IMR-90 (cell line): ENCODE results near the gene RBFOX1.

Experiments
- BHLHE40 ChIP-seq: fragments of 150-350 bp; IDR thresholded peaks from 2 replicates; pipeline ENCODE4 v1.6.1; 2016; ENCODE audit warnings: mild to moderate bottlenecking, low read depth, low read length
- CEBPB ChIP-seq: IDR thresholded peaks from 2 replicates; pipeline ENCODE4 v1.6.1; 2012; ENCODE audit warnings: low read depth, low read length, improper control_type of control experiment
- CHD1 ChIP-seq: IDR thresholded peaks from 2 replicates; pipeline ENCODE4 v1.6.1; 2012; ENCODE audit warnings: low read depth, low read length, improper control_type of control experiment
- MAFK ChIP-seq: IDR thresholded peaks from 2 replicates; pipeline ENCODE4 v1.6.1; 2012; ENCODE audit warnings: low read depth, low read length, improper control_type of control experiment
- MAZ ChIP-seq: IDR thresholded peaks from 2 replicates; pipeline ENCODE4 v1.6.1; 2012; ENCODE audit warnings: low read depth, mild to moderate bottlenecking, low read length, improper control_type of control experiment, moderate library complexity, borderline replicate concordance
- MXI1 ChIP-seq: IDR thresholded peaks from 2 replicates; pipeline ENCODE4 v1.6.1; 2012; ENCODE audit warnings: low read depth, mild to moderate bottlenecking, low read length, moderate library complexity, borderline replicate concordance
- POLR2A ChIP-seq: IDR thresholded peaks from 2 replicates; pipeline ENCODE4 v1.6.1; 2012; ENCODE audit warnings: mild to moderate bottlenecking, low read depth, low read length
- RAD21 ChIP-seq: IDR thresholded peaks from 2 replicates; pipeline ENCODE4 v1.6.1; 2012; ENCODE audit warnings: low read length, improper control_type of control experiment
- RCOR1 ChIP-seq: IDR thresholded peaks from 2 replicates; pipeline ENCODE4 v1.6.1; 2012; ENCODE audit warnings: mild to moderate bottlenecking, low read length, improper control_type of control experiment; ENCODE audit not compliant: insufficient replicate concordance
- RFX5 ChIP-seq: IDR thresholded peaks from 2 replicates; pipeline ENCODE4 v1.8.0; 2012; ENCODE audit warnings: low read depth, mild to moderate bottlenecking, low read length, moderate library complexity
- TF ChIP-seq, protein P1 (sequence below): conservative IDR thresholded peaks from 2 replicates; pipeline ENCODE4 v1.5.1; 2012; ENCODE audit warnings: mild to moderate bottlenecking, low read depth, low read length, improper control_type of control experiment

DNA sequence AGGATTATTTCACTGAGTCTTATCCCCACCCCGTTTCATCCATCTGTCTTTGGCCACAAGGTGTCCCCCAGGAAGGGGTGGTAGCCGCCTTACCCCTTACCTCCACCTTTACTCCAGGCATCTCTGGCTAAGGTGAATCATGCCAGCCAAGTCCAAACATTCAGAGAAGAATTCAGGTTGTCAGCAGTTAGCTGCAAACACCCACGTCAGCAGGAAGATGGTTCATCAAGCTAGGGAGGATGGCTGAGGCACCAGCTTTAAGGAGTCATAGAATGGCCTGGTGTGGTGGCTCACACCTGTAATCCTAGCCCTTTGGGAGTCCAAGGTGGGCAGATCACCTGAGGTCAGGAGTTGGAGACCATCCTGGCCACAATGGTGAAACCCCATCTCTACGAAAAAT lies 61.0 kb downstream of the RBFOX1 start:
- TF ChIP-seq, protein P1, sequence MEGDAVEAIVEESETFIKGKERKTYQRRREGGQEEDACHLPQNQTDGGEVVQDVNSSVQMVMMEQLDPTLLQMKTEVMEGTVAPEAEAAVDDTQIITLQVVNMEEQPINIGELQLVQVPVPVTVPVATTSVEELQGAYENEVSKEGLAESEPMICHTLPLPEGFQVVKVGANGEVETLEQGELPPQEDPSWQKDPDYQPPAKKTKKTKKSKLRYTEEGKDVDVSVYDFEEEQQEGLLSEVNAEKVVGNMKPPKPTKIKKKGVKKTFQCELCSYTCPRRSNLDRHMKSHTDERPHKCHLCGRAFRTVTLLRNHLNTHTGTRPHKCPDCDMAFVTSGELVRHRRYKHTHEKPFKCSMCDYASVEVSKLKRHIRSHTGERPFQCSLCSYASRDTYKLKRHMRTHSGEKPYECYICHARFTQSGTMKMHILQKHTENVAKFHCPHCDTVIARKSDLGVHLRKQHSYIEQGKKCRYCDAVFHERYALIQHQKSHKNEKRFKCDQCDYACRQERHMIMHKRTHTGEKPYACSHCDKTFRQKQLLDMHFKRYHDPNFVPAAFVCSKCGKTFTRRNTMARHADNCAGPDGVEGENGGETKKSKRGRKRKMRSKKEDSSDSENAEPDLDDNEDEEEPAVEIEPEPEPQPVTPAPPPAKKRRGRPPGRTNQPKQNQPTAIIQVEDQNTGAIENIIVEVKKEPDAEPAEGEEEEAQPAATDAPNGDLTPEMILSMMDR = no peak
- TF ChIP-seq MXI1 (no peak), MAFK (no peak), POLR2A (no peak), MAZ (no peak), RFX5 (no peak), RCOR1 (no peak), RAD21 (no peak), BHLHE40 (no peak), CEBPB (no peak), CHD1 (no peak)
